Activated CD4-positive, alpha-beta T cell treated with anti-CD3 and anti-CD28 coated beads, Interleukin-2, Interleukin-4, amounts not matched to agents 100 ng/mL and 50 ng/mL, durations not matched to agents 16 hours and 8 hours (primary cell): ENCODE results near the gene HSD17B4.
"Not testable (repeated sequence)": the region's sequence is repeated elsewhere in the genome, so short reads cannot be mapped to it uniquely, and the experiment has no call there.

Experiments used
- DNase-seq: peaks from one replicate; pipeline ENCODE4 v3.0.0-alpha.2; 2020; ENCODE audit warnings: low spot score

The HSD17B4 gene

GRCh38 chr5:119452373-119453039 is at the start of gene HSD17B4:
HSD17B4 (plus strand) TSS chr5:119452497; CDS start chr5:119452576, 79 bp downstream.
- DNase-seq = peak; percentile 84

GRCh38 chr5:119402555-119402954 is 49.7 kb upstream of the HSD17B4 start:
- no peak for DNase-seq

GRCh38 chr5:119404033-119404432 is 48.3 kb upstream of the HSD17B4 start:
- no peak for DNase-seq

- DNase-seq = no peak
Observed at GRCh38 chr5:119405419-119405818, 46.9 kb upstream of the HSD17B4 start.

GRCh38 chr5:119406551-119407110 is 45.7 kb upstream of the HSD17B4 start:
- DNase-seq = no peak

GRCh38 chr5:119409235-119409815 is 43.0 kb upstream of the HSD17B4 start:
- DNase-seq = no peak

GRCh38 chr5:119410448-119411159 is 41.7 kb upstream of the HSD17B4 start:
- peak; percentile 37 for DNase-seq

- DNase-seq = peak; percentile 80
Observed at GRCh38 chr5:119411361-119412278, 40.7 kb upstream of the HSD17B4 start.

GRCh38 chr5:119412279-119413227 is 39.7 kb upstream of the HSD17B4 start:
- DNase-seq = no peak

- DNase-seq = not testable (repeated sequence)
Observed at GRCh38 chr5:119414124-119414734, 38.1 kb upstream of the HSD17B4 start.

- DNase-seq = no peak
Observed at GRCh38 chr5:119417891-119418605, 34.2 kb upstream of the HSD17B4 start.

- no peak for DNase-seq
Observed at GRCh38 chr5:119418606-119419100, 33.6 kb upstream of the HSD17B4 start.

GRCh38 chr5:119420169-119420568 is 32.1 kb upstream of the HSD17B4 start:
- DNase-seq = no peak

GRCh38 chr5:119426057-119426456 is 26.2 kb upstream of the HSD17B4 start:
- no peak for DNase-seq

GRCh38 chr5:119427060-119427459 is 25.2 kb upstream of the HSD17B4 start:
- DNase-seq = no peak

- DNase-seq = not testable (repeated sequence)
Observed at GRCh38 chr5:119427596-119427995, 24.7 kb upstream of the HSD17B4 start.

GRCh38 chr5:119428166-119428565 is 24.1 kb upstream of the HSD17B4 start:
- not testable (repeated sequence) for DNase-seq

GRCh38 chr5:119428574-119428973 is 23.7 kb upstream of the HSD17B4 start:
- DNase-seq = not testable (repeated sequence)

GRCh38 chr5:119432674-119433237 is 19.5 kb upstream of the HSD17B4 start:
- not testable (repeated sequence) for DNase-seq
